Stimulated activated CD4-positive, alpha-beta T cell treated with anti-CD3 and anti-CD28 coated beads, TNF-alpha, amount 100 ng/mL, for 48 hours (primary cell): ENCODE measurements around the gene LRPPRC.
"Not testable (repeated sequence)": the region's sequence is repeated elsewhere in the genome, so short reads cannot be mapped to it uniquely, and the experiment has no call there.

Experiments used
- DNase-seq, 3 donors: peaks; one replicate each; pipeline ENCODE4 v3.0.0-alpha.2; 2020; ENCODE audit warnings: low read depth in 3 of 3

Gene LRPPRC

DNA sequence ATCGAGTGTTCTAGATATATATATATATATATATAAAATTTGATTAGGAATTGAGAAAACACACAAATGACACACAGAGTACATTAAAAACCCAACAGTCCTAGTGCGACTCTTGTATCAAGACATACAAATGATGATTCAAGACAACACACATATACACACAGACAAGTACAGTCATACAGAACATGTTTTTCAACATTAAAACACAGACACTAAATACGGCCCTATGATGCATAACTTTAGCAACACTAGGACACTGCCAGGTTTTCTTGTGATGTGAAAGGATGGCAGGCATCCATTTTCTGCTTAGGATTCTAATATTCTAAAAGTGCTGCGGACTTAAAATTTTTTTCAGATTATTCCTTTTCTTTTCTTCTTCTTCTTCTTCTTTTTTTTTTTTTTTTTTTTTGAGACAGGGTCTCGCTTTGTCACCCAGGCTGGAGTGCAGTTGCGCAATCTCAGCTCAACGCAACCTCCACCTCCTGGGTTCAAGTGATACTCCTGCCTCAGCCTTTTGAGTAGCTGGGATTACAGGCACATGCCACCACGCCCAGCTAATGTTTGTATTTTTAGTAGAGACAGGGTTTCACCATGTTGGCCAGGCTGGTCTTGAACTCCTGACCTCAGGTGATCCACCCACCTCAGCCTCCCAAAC lies 84.5 kb downstream of the LRPPRC start:
- not testable (repeated sequence) for DNase-seq

GRCh38 chr2:43906448-43907109 lies 89.2 kb downstream of the LRPPRC start:
- no peak for DNase-seq

GRCh38 chr2:43905871-43906270 lies 89.9 kb downstream of the LRPPRC start:
- no peak for DNase-seq

GRCh38 chr2:43905371-43905803 lies 90.4 kb downstream of the LRPPRC start:
- DNase-seq = no peak

GRCh38 chr2:43899589-43899988 lies 96.2 kb downstream of the LRPPRC start:
- DNase-seq = no peak

DNA sequence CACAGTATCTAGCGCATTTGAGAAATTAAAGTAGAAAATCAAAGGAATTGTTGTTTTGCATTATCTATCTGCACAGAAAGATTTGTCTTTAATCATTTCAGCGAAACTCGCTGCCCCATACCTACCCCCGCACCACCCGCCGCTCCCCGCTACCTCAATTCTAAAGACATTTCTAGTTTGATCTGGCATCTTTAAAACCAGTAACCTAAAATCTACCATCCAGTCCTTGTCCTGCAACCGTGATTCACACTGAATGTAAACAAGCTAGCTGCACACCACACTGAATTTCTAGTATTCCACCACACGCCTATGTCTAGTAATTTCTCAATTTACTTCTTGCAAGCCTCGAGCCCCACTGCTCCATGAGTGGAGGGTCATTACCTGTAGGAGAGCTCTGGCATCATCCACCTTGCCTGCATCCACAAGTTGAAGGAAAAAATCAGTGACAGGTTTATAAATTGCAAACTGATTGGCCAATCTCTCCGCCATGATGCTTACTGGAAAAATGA lies 96.9 kb downstream of the LRPPRC start:
- no peak for DNase-seq

DNA sequence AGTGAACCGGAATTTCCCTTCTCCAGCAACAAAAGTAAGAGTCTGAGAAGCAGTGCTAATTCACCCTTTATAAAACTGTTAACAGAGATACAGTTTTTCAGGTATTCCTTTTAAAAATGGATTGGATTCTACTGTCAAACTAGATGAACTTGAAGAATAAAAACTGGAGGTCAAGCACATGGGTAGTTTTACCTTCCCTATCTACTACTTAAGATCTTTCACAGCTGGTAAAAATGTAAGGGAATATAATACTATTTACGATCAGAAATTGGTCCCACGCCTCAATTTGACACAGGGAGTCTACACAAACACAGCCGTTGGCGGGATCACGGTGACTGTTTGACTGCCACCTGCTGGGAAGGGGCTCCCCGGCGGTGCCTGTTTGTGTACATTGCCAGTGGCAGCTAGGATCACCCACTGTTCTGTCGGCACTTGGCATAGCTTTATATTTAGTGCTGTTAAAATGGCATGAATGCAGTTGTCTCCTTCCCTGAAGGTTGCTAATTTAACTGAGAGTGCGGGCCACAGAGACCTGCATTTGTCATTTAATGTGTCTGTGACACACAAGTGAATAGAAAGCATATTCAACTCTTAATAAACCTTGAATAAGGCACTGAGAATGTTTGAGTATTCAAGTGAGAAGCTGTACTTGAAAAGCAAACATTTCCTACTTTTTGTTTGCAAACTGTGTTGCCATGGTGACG lies 97.5 kb downstream of the LRPPRC start:
- DNase-seq = no peak

- no peak for DNase-seq
Measured at GRCh38 chr2:43897492-43897891, 98.3 kb downstream of the LRPPRC start.

DNA sequence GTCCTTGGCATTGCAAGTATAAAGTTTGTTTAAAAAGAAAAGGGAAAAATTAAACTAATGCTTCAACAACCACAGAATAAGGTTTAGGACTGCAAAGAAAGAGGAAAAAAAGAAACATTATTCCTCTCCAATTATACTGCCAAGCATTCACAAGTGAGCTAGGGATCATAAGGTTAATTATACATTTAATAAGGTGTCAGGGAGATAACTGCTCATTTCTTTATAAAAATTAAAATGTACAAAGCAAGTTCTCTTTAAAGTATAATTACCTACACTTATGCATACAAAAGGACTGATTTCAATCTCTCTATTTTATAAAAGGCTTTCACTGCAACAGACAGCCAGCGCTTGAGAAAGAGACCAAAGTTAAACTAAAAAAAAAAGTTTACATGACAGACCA lies 98.9 kb downstream of the LRPPRC start:
- no peak for DNase-seq

GRCh38 chr2:43894743-43895142 lies 101.0 kb downstream of the LRPPRC start:
- no peak for DNase-seq

GRCh38 chr2:43890855-43891254 lies 104.9 kb downstream of the LRPPRC start:
- DNase-seq = no peak

GRCh38 chr2:43889416-43889815 lies 106.4 kb downstream of the LRPPRC start:
- no peak for DNase-seq

GRCh38 chr2:43887176-43887575 lies 108.6 kb downstream of the LRPPRC start:
- DNase-seq = no peak

DNA sequence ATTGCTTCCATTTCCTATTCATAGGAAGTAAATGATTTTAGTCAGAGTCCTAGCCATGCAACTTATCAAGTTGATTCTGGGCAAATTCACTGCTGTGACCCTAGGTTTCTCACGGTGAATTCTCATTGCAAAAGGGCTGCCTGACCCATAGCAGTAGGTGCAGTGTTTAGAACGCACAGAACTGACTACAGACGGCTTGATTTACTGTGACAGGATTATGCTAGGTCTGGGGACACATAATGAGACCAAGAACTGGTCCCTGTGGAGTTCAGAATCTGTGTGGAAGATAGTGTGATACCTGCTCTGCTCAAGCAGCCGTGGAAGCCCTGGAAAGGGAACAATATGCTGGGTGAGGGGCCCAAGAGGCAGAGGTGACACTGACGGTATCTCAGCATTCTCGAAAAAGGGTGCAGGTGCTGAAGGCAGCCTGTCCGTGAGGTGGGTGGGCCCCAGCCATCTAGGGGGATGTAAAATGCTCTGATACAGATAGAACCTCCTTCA lies 110.6 kb downstream of the LRPPRC start:
- DNase-seq = no peak

- no peak for DNase-seq
Measured at GRCh38 chr2:43884689-43885088, 111.1 kb downstream of the LRPPRC start.

DNA sequence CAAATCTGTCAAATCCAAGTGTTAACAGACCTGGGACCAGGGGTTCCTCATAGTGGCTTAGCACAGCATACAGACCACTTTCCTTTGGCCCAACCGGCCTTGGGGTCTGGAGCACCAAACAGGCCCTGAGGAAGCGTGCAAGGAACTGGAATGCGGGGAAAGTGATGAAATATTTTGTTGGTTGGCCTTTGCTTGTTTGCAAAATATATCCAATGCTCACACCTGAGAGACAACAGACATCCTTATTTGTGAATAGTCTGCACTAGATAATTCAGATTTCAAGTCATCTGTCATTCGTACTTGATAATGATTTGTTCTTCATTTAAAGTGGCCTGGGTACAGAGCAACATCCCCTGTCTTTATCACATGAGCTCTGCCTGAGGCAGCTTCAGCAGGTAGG lies 113.5 kb downstream of the LRPPRC start:
- DNase-seq = no peak

DNA sequence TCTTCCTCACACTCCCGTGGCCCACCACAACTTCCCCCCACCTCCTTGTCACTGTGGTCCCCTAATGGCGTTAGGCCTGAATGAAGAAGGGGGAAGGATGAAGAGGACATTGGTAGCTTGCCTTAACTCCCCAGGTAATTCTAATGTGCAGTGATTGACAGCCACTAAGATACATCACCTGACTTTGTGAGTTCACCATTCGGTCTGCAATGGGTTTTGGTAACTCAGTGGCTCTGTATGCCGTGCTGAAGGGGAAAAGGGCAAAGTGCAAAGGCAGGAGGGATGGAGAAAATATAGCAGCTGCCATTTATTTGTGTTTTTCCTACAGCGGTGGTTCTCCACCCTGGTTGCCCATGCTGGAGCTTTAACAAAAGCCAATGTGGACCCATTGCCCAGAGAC lies 114.8 kb downstream of the LRPPRC start:
- no peak for DNase-seq

GRCh38 chr2:43880471-43880870 lies 115.3 kb downstream of the LRPPRC start:
- DNase-seq = no peak

- DNase-seq = no peak
Measured at GRCh38 chr2:43879261-43879660, 116.5 kb downstream of the LRPPRC start.

DNA sequence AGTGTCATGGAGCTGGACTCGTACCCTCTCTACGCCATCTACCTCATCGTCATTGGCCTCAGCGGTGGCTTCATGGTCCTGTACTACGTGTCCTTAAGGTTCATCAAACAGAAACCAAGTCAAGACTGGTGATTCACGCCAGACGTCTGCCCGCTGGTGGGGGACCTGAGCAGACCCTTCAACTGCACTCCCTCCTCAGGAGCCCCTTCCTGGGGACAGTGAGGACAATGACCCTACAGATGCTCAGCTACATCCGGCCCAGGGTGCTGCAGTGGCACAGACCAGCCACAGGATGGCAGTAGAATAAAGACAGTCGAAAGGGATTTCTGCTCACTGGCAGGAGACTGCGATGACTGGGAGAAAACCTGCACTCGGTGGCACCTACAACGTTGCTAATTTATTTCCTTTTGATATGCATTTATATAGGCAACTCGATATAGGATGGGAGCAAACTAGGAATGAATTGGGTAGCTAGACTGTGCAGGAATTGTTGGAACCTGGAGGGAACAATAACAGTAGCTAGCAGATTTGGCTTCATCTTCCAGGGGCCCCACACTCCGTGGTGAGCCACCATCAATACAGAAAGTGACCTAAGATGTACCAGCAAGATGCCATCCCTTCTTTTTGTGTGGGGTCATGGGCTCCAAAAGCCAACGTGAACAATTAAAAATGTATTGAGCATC lies 117.9 kb downstream of the LRPPRC start:
- DNase-seq = peak; percentile 52 to 59 (median 56)

DNA sequence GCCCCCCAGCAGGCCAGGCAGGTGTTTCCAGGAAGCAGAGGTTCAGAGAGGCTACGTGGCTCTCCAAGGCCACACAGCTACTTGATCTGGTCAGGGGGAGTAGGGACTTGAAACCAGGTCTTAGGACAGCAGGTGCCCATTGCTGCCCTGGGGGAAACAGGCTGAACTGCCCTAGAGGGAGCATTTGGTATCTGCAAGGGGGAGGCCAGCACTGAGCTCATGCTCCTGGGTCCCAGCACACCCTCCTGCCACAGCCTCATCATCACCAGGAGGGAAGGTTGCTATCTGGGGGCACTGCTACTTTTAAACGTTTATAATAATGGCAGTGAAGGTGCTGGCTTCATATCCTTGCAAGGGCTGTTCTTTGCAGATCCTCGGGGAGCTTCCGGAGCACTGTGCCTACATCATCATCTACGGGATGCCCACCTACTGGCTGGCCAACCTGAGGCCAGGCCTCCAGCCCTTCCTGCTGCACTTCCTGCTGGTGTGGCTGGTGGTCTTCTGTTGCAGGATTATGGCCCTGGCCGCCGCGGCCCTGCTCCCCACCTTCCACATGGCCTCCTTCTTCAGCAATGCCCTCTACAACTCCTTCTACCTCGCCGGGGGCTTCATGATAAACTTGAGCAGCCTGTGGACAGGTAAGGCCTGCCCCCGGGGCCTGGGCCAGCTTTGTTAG lies 120.9 kb downstream of the LRPPRC start:
- DNase-seq = no peak
